Suprapubic skin (tissue), 4 donors: ENCODE measurements around the gene LRRC70. TPM values are rescaled to one million over a fixed set of nuclear protein-coding genes. Genes with fewer than 3 reads are reported as not detected.
A peak's percentile ranks its signal among the peaks of the same experiment; 100 is the strongest.

Source experiments
- DNase-seq, 2 donors: peaks; one replicate each; pipeline ENCODE4 v3.0.0-alpha.2; 2019; ENCODE audit warnings: low spot score in 2 of 2
- H3K27ac ChIP-seq: fragments of 200-600 bp; sonication (generic); one replicate; pipeline ENCODE4 v1.5.1; 2019
- H3K27me3 ChIP-seq: fragments of 200-600 bp; sonication (generic); one replicate; pipeline ENCODE4 v1.5.1; 2019
- H3K36me3 ChIP-seq: fragments of 200-600 bp; sonication (generic); one replicate; pipeline ENCODE4 v1.5.1; 2019
- H3K4me1 ChIP-seq: fragments of 200-600 bp; sonication (generic); one replicate; pipeline ENCODE4 v1.5.1; 2019
- H3K4me3 ChIP-seq: fragments of 200-600 bp; sonication (generic); one replicate; pipeline ENCODE4 v1.5.1; 2019; ENCODE audit warnings: mild to moderate bottlenecking
- H3K9me3 ChIP-seq: fragments of 200-600 bp; sonication (generic); one replicate; pipeline ENCODE4 v1.5.1; 2019
- EP300 ChIP-seq: sonication (generic); formaldehyde crosslinking; IDR thresholded peaks from one replicate; pipeline ENCODE4 v1.6.1; 2017; ENCODE audit warnings: antibody characterized with exemption
- POLR2A ChIP-seq, 2 donors: fragments of 450-650 bp; IDR thresholded peaks; one replicate each; pipeline ENCODE4 v1.6.1; 2017; ENCODE audit warnings: antibody characterized with exemption in 2 of 2, mild to moderate bottlenecking in 2 of 2, moderate library complexity in 2 of 2
- POLR2AphosphoS5 ChIP-seq, 3 donors: sonication (generic); formaldehyde crosslinking; IDR thresholded peaks; one replicate each; pipeline ENCODE4 v1.6.1; 2017; ENCODE audit warnings: antibody characterized with exemption in 3 of 3
- whole genome bisulfite sequencing: methylation state at CpG from one replicate; pipeline ENCODE4 v1.1.5; 2018; 5-methylcytosine and 5-hydroxymethylcytosine counted together
- total RNA-seq, 4 donors: library from RNA; depleted of rRNA; stranded (reverse); fragments of >200 nt; gene quantifications; one replicate each; pipeline ENCODE4 v1.1.0, GENCODE V29; 2016
- TF ChIP-seq, protein P1 (sequence below), 2 donors: fragments of 200-600 bp in 1 of 2; fragments of 450-650 bp in 1 of 2; sonication (generic) in 1 of 2; IDR thresholded peaks; one replicate each; pipeline ENCODE4 v1.5.1; 2016 to 2019; ENCODE audit warnings: antibody characterized with exemption in 2 of 2, mild to moderate bottlenecking in 1 of 2, moderate library complexity in 1 of 2

LRRC70 gene, protein sequence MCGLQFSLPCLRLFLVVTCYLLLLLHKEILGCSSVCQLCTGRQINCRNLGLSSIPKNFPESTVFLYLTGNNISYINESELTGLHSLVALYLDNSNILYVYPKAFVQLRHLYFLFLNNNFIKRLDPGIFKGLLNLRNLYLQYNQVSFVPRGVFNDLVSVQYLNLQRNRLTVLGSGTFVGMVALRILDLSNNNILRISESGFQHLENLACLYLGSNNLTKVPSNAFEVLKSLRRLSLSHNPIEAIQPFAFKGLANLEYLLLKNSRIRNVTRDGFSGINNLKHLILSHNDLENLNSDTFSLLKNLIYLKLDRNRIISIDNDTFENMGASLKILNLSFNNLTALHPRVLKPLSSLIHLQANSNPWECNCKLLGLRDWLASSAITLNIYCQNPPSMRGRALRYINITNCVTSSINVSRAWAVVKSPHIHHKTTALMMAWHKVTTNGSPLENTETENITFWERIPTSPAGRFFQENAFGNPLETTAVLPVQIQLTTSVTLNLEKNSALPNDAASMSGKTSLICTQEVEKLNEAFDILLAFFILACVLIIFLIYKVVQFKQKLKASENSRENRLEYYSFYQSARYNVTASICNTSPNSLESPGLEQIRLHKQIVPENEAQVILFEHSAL
- total RNA-seq: 1 to 10 TPM; 1.8 to 6.1 (median 2.9) TPM

DNA sequence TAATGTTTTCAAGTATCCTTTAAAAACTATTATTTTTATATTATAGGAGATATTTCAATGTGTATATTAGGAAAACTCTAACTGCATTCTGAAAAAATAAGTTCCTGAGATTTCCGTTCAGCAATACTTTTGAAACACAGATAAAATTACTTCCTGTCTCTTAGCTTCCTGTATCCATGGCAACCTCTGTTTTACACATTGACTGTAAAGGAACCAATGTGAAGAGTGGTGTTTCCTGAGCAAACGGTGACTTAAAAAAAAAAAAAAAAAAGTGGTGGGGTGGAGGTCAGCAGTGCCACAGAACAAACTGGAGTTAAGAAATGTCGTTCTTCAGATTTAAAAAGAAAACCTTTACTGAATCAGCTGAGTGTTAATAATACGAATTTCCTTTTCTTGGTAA lies at the start of gene LRRC70:
LRRC70 (plus strand) TSS at position 280 of the 400 bp plus-strand sequence. CDS start 620 bp downstream, outside the sequence.
- H3K4me3 ChIP-seq: peak within 1 kb of the TSS; percentile 23
- no peaks in the 10 kb centered on the region for H3K4me1 ChIP-seq
- no peaks in the 10 kb centered on the region for H3K9me3 ChIP-seq
- H3K27me3 ChIP-seq: no peaks in the 10 kb centered on the region
- H3K36me3 ChIP-seq: peaks cover 9% of the 10 kb centered on the region
- WGBS: 58% methylated on average over 4 of the region's 4 CpGs
- DNase-seq: no peak
- no peak within 1 kb of the TSS for H3K27ac ChIP-seq
- no peak for TF ChIP-seq EP300
- TF ChIP-seq POLR2A (IDR thresholded peaks at IDR 0.05): no peak
- TF ChIP-seq, protein P1, sequence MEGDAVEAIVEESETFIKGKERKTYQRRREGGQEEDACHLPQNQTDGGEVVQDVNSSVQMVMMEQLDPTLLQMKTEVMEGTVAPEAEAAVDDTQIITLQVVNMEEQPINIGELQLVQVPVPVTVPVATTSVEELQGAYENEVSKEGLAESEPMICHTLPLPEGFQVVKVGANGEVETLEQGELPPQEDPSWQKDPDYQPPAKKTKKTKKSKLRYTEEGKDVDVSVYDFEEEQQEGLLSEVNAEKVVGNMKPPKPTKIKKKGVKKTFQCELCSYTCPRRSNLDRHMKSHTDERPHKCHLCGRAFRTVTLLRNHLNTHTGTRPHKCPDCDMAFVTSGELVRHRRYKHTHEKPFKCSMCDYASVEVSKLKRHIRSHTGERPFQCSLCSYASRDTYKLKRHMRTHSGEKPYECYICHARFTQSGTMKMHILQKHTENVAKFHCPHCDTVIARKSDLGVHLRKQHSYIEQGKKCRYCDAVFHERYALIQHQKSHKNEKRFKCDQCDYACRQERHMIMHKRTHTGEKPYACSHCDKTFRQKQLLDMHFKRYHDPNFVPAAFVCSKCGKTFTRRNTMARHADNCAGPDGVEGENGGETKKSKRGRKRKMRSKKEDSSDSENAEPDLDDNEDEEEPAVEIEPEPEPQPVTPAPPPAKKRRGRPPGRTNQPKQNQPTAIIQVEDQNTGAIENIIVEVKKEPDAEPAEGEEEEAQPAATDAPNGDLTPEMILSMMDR (IDR thresholded peaks at IDR 0.05): no peak
- TF ChIP-seq POLR2AphosphoS5 (IDR thresholded peaks at IDR 0.05): no peak

DNA sequence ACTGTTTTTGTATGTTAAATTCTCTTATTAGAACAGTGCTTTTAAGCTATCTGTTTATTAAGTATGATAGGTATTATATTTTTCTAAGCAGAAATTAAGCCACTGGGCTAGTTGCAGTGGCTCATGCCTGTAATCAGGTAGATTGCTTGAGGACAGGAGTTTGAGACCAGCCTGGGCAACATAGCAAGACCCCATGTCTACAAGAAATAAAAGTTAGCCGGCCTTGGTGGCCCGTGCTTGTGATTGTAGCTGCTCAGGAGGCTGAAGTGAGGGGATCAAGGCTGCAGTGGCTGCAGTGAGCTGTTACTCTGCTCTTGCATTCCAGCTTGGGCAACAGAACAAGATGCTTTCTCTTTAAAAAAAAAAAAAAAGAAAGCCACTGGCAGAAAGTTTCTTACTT lies 45.0 kb upstream of the LRRC70 start:
- no peak overlapping the region for H3K27ac ChIP-seq
- no peak overlapping the region for H3K4me3 ChIP-seq
- H3K4me1 ChIP-seq: no peaks in the 10 kb centered on the region
- WGBS: 90% methylated on average over 2 of the region's 2 CpGs
- peaks cover 22% of the 10 kb centered on the region for H3K36me3 ChIP-seq
- no peaks in the 10 kb centered on the region for H3K27me3 ChIP-seq
- no peak for DNase-seq
- no peak for TF ChIP-seq POLR2AphosphoS5 (IDR thresholded peaks at IDR 0.05)
- no peak for TF ChIP-seq POLR2A (IDR thresholded peaks at IDR 0.05)
- no peaks in the 10 kb centered on the region for H3K9me3 ChIP-seq

DNA sequence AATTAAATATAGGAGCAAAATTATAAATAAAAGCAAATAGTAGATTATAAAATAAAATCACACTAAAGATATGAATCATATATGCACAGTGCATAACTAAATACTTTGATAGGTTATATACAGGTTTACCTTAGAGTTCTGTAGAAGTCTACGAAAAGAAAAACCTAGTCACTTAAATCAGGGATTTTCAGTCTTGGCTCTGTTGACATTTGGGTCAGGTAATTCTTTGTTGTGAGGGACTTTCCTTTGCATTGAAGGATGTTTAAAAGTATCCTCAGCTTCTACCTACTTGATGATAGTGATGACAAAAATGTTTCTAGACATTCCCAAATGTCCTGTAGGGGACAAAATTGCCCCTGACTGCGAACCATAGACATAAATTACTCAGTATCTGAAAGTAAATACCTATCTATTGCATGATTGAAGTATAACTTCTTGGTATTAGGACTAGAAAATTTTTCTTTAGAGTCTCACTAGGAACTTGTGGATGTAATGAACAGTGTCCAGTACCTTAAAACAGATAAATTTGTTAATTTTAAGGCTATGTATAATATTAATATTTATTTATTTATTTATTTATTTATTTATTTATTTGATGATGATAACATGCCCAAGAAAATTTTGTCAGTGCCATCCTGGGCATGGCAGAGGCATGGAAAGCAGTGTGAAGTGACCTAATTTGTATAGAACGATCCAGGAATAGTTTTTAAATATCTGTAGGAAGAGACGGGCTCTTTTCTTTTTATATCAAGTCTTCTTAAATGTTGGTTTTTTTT lies 44.0 kb upstream of the LRRC70 start:
- Histone ChIP-seq H3K27ac (no peak overlapping the region), H3K9me3 (no peaks in the 10 kb centered on the region), H3K36me3 (peaks cover 28% of the 10 kb centered on the region), H3K27me3 (no peaks in the 10 kb centered on the region), H3K4me3 (no peak overlapping the region), H3K4me1 (no peaks in the 10 kb centered on the region)
- no peak for DNase-seq
- WGBS: 77% methylated on average over 4 of the region's 4 CpGs
- TF ChIP-seq POLR2A (IDR thresholded peaks at IDR 0.05): no peak

DNA sequence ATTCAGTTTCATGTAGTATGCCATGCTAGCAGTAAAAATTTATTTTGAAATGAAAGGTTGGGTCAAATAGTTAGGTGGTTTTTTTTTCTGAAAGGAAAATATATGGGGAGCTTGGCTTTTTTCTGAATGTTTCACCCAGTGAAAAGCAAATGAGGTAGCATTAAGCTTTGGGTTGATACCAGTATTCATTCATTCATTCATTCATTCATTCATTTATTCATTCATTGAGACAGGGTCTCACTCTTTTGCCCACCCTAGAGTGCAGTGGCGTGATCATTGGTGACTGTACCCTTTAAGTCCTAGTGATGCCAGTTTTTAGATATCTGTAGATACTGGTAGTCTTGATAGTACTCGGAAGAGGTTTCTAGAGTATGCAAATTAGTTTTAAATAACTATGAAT lies 42.4 kb upstream of the LRRC70 start:
- WGBS: 95% methylated on average over 2 of the region's 2 CpGs
- TF ChIP-seq POLR2AphosphoS5 (IDR thresholded peaks at IDR 0.05) (no peak), POLR2A (IDR thresholded peaks at IDR 0.05) (no peak), EP300 (no peak)
- TF ChIP-seq, protein P1 (IDR thresholded peaks at IDR 0.05): no peak
- no peaks in the 10 kb centered on the region for H3K27me3 ChIP-seq

DNA sequence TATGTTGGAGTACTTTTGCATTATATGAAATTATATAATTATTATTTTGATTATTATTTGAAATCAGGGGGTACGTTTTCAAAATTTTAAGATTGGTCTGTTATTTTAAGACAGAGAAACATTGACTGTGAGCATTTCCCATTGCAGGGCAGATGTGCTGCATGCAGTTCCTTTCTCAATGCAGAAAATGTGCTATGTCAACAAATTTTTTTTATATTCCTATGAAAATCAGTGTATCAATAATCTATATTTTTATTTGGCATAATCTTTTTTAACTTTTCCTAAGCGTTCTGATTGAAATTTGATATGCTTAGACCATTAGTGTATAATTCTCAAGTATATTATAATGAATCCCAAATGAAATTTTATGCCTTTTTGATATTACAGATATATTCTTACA lies 41.8 kb upstream of the LRRC70 start:
- H3K27me3 ChIP-seq: no peaks in the 10 kb centered on the region
- no peak for DNase-seq
- no peak overlapping the region for H3K27ac ChIP-seq
- peaks cover 27% of the 10 kb centered on the region for H3K36me3 ChIP-seq
- WGBS: 90% methylated on average over 2 of the region's 2 CpGs
- H3K9me3 ChIP-seq: no peaks in the 10 kb centered on the region
- no peak for TF ChIP-seq POLR2A (IDR thresholded peaks at IDR 0.05)
- TF ChIP-seq POLR2AphosphoS5 (IDR thresholded peaks at IDR 0.05): no peak
- TF ChIP-seq EP300: no peak
- TF ChIP-seq, protein P1 (IDR thresholded peaks at IDR 0.05): no peak
- H3K4me1 ChIP-seq: no peaks in the 10 kb centered on the region
- no peak overlapping the region for H3K4me3 ChIP-seq

More for the DNA sequence above, 42.4 kb upstream of the LRRC70 start:
- no peak for DNase-seq
- H3K4me3 ChIP-seq: no peak overlapping the region
- H3K4me1 ChIP-seq: no peaks in the 10 kb centered on the region
- peaks cover 28% of the 10 kb centered on the region for H3K36me3 ChIP-seq
- H3K27ac ChIP-seq: no peak overlapping the region
- no peaks in the 10 kb centered on the region for H3K9me3 ChIP-seq
